Smooth muscle cell of the pulmonary artery (primary cell): ENCODE measurements around the gene TUBA1C. TPM values are rescaled to one million over a fixed set of nuclear protein-coding genes. Genes with fewer than 3 reads are reported as not detected.

Experiments used
- total RNA-seq: library from RNA; depleted of rRNA; stranded (reverse); fragments of >200 nt; gene quantifications from 2 replicates; pipeline ENCODE4 v1.2.3, GENCODE V29; 2014

TUBA1C gene
- 303 and 344 TPM in 2 replicates for total RNA-seq

GRCh38 chr12:49264873-49265792 lies at the start of gene TUBA1C:
TUBA1C (plus strand) TSS chr12:49265082; CDS start chr12:49265182, 100 bp downstream.

GRCh38 chr12:49295082-49295936 lies 30.4 kb downstream of the TUBA1C start, which contains the start of gene PRPH:
PRPH (plus strand) TSS chr12:49295147; CDS start chr12:49295201, 54 bp downstream.

GRCh38 chr12:49322708-49323523 lies 58.0 kb downstream of the TUBA1C start, which contains the start of gene TROAP:
TROAP (plus strand) TSS chr12:49323255; CDS start chr12:49323609, 354 bp downstream.

Other genes starting within 250 kb of the TUBA1C start
- 56.9 and 65.5 TPM in 2 replicates for gene PRKAG1, start 246.3 kb upstream of the TUBA1C start, total RNA-seq
- 63.9 and 73.0 TPM in 2 replicates for gene KMT2D, start 204.3 kb upstream of the TUBA1C start, total RNA-seq
- 0.23 and 0.59 TPM in 2 replicates for gene RHEBL1, start 195.1 kb upstream of the TUBA1C start, total RNA-seq
- gene DHH, start 170.3 kb upstream of the TUBA1C start, total RNA-seq = 0.07 and 0.13 TPM in 2 replicates
- 42.7 and 47.0 TPM in 2 replicates for gene LMBR1L, start 154.2 kb upstream of the TUBA1C start, total RNA-seq
- 945 and 1,479 TPM in 2 replicates for gene TUBA1B, start 133.7 kb upstream of the TUBA1C start, total RNA-seq
- 495 and 558 TPM in 2 replicates for gene TUBA1A, start 76.0 kb upstream of the TUBA1C start, total RNA-seq
- gene PRPH, start 30.1 kb downstream of the TUBA1C start, total RNA-seq = 0.33 and 1.9 TPM in 2 replicates
- gene TROAP, start 58.2 kb downstream of the TUBA1C start, total RNA-seq = 2.4 and 3.4 TPM in 2 replicates
- 0.07 TPM in 2 replicates for gene C1QL4, start 72.1 kb downstream of the TUBA1C start, total RNA-seq
- 0.20 and 2.1 TPM in 2 replicates for gene DNAJC22, start 81.8 kb downstream of the TUBA1C start, total RNA-seq
- 22.9 and 29.9 TPM in 2 replicates for gene SPATS2, start 102.4 kb downstream of the TUBA1C start, total RNA-seq